ENCODE results near the gene CCNJL.

Gene CCNJL

DNA sequence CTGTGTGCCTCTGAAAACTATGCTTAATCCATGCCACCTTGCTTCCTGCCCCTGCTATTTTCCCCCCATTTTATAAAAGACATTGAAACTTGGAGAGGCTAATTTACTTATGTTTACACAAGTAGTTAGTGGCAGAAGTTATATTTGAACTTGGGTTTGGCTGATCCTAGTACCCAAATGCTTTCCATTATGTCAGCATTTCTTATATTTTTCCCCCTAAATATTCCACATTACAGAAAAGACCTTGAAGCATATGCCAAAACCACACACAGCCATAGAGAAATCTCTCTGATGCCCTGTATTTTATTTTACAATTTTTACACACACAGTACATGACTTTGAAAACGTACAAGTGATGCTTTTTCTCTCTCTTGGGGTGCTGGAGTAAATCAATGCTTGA lies 46.9 kb upstream of the CCNJL start:
- no peaks in the 10 kb centered on the region for H3K27me3 ChIP-seq (ENCODE audit: insufficient read depth, low read length)
- H2AFZ ChIP-seq (ENCODE audit: insufficient read depth, low read length, poor library complexity): no peak overlapping the region
- WGBS (ENCODE audit: extremely low coverage, insufficient coverage, insufficient read length): no CpG with 5 or more reads among the region's 1 CpG
- no peak overlapping the region for H3K14ac ChIP-seq (ENCODE audit: low read length)
- no peak overlapping the region for H3K9ac ChIP-seq (ENCODE audit: low read length)
- peaks cover 3 to 8% of the 10 kb centered on the region in 2 experiments for H3K4me1 ChIP-seq (ENCODE audit: control insufficient read depth in 1 of 2, insufficient read depth in 2 of 2, low read length in 2 of 2)
- no peaks in the 10 kb centered on the region for H3K79me2 ChIP-seq (ENCODE audit: control insufficient read depth, insufficient read depth, low read length, poor library complexity)
- no peak overlapping the region for H2BK5ac ChIP-seq (ENCODE audit: low read depth, low read length, poor library complexity)
- no peak overlapping the region for H2AK5ac ChIP-seq (ENCODE audit: low read length)
- DNase-seq: no peak
- no peak overlapping the region for H3K18ac ChIP-seq (ENCODE audit: low read length)
- H2BK12ac ChIP-seq (ENCODE audit: low read length): no peak overlapping the region
- no peaks in the 10 kb centered on the region for H3K36me3 ChIP-seq (ENCODE audit: control insufficient read depth in 1 of 2, insufficient read depth in 2 of 2, low read length in 2 of 2)
- H3K27ac ChIP-seq (ENCODE audit: low read depth, low read length): peak overlapping the region; percentile 8
- no peaks in the 10 kb centered on the region for H3K9me3 ChIP-seq (ENCODE audit: insufficient read depth, low read depth, low read length)
- no peak overlapping the region for H3K23ac ChIP-seq (ENCODE audit: low read length)
- H4K91ac ChIP-seq (ENCODE audit: low read depth, low read length): peak overlapping the region; percentile 2
- peak overlapping the region; percentile 67 for H4K8ac ChIP-seq (ENCODE audit: low read depth, low read length)
- H3K79me1 ChIP-seq (ENCODE audit: low read length): no peaks in the 10 kb centered on the region
- H2BK120ac ChIP-seq (ENCODE audit: insufficient read depth, low read length, poor library complexity): no peak overlapping the region
- no peak overlapping the region for H3K4ac ChIP-seq (ENCODE audit: low read depth, low read length)
- H3K4me2 ChIP-seq (ENCODE audit: low read length): no peak overlapping the region
- H4K12ac ChIP-seq (ENCODE audit: low read depth, low read length): no peak overlapping the region
- no peak overlapping the region for H3K4me3 ChIP-seq (ENCODE audit: low read depth, low read length)

DNA sequence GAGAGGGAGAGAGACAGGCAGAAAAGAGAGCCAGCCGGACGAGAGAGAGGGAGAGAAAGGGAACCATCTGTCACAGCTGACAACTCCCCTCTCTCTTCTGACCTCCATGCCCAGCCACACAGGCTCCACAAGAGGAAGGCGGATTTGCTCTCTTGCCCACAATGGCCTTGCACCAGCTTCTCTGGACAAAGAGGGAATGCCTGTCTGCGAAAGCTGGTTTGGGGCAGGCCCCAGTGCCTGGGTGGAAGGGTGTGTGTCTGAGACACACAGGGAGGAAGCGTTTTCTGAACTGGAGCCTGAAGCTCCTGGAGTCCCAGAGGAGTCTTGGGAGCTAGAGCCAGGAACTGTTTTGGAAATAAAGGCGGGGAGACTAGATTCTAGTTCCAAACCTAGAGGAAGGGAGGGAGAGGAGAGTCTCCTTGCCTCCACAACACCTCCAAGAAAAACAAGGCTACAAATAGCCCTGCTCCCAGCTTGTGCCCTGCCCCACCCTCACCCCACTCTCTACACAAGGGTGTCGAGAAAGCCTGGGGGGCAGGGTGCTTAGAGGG lies 45.6 kb upstream of the CCNJL start:
- H2BK120ac ChIP-seq (ENCODE audit: insufficient read depth, low read length, poor library complexity): no peak overlapping the region
- H4K12ac ChIP-seq (ENCODE audit: low read depth, low read length): no peak overlapping the region
- no peaks in the 10 kb centered on the region for H3K27me3 ChIP-seq (ENCODE audit: insufficient read depth, low read length)
- no peak overlapping the region for H3K23ac ChIP-seq (ENCODE audit: low read length)
- no peak overlapping the region for H3K9ac ChIP-seq (ENCODE audit: low read length)
- no peaks in the 10 kb centered on the region for H3K79me2 ChIP-seq (ENCODE audit: control insufficient read depth, insufficient read depth, low read length, poor library complexity)
- no peak overlapping the region for H3K18ac ChIP-seq (ENCODE audit: low read length)
- WGBS (ENCODE audit: extremely low coverage, insufficient coverage, insufficient read length): no CpG with 5 or more reads among the region's 7 CpGs
- no peak overlapping the region for H3K14ac ChIP-seq (ENCODE audit: low read length)
- no peak overlapping the region for H4K91ac ChIP-seq (ENCODE audit: low read depth, low read length)
- H3K4me1 ChIP-seq (ENCODE audit: control insufficient read depth in 1 of 2, insufficient read depth in 2 of 2, low read length in 2 of 2): peaks cover 3 to 8% of the 10 kb centered on the region in 2 experiments
- H3K36me3 ChIP-seq (ENCODE audit: control insufficient read depth in 1 of 2, insufficient read depth in 2 of 2, low read length in 2 of 2): no peaks in the 10 kb centered on the region
- H2BK12ac ChIP-seq (ENCODE audit: low read length): no peak overlapping the region
- no peak overlapping the region for H2AFZ ChIP-seq (ENCODE audit: insufficient read depth, low read length, poor library complexity)
- H2BK5ac ChIP-seq (ENCODE audit: low read depth, low read length, poor library complexity): no peak overlapping the region
- no peak overlapping the region for H3K4ac ChIP-seq (ENCODE audit: low read depth, low read length)
- no peak overlapping the region for H4K8ac ChIP-seq (ENCODE audit: low read depth, low read length)
- no peaks in the 10 kb centered on the region for H3K79me1 ChIP-seq (ENCODE audit: low read length)
- H3K27ac ChIP-seq (ENCODE audit: low read depth, low read length): no peak overlapping the region
- no peak for DNase-seq
- H3K4me2 ChIP-seq (ENCODE audit: low read length): no peak overlapping the region
- no peaks in the 10 kb centered on the region for H3K9me3 ChIP-seq (ENCODE audit: insufficient read depth, low read depth, low read length)
- no peak overlapping the region for H2AK5ac ChIP-seq (ENCODE audit: low read length)
- H3K4me3 ChIP-seq (ENCODE audit: low read depth, low read length): no peak overlapping the region

GRCh38 chr5:160357394-160357793 lies 45.0 kb upstream of the CCNJL start:
- no peaks in the 10 kb centered on the region for H3K79me2 ChIP-seq (ENCODE audit: control insufficient read depth, insufficient read depth, low read length, poor library complexity)
- no peaks in the 10 kb centered on the region for H3K27me3 ChIP-seq (ENCODE audit: insufficient read depth, low read length)
- H4K91ac ChIP-seq (ENCODE audit: low read depth, low read length): no peak overlapping the region
- no peaks in the 10 kb centered on the region for H3K9me3 ChIP-seq (ENCODE audit: insufficient read depth, low read depth, low read length)
- H4K8ac ChIP-seq (ENCODE audit: low read depth, low read length): no peak overlapping the region
- no peak overlapping the region for H4K12ac ChIP-seq (ENCODE audit: low read depth, low read length)
- no peak for DNase-seq
- no peak overlapping the region for H3K18ac ChIP-seq (ENCODE audit: low read length)
- no peak overlapping the region for H3K4ac ChIP-seq (ENCODE audit: low read depth, low read length)
- H3K79me1 ChIP-seq (ENCODE audit: low read length): no peaks in the 10 kb centered on the region
- no peak overlapping the region for H3K4me2 ChIP-seq (ENCODE audit: low read length)
- WGBS (ENCODE audit: extremely low coverage, insufficient coverage, insufficient read length): no CpG with 5 or more reads among the region's 7 CpGs
- H3K4me1 ChIP-seq (ENCODE audit: control insufficient read depth in 1 of 2, insufficient read depth in 2 of 2, low read length in 2 of 2): peaks cover 3 to 8% of the 10 kb centered on the region in 2 experiments
- no peak overlapping the region for H2BK12ac ChIP-seq (ENCODE audit: low read length)
- no peak overlapping the region for H2AK5ac ChIP-seq (ENCODE audit: low read length)
- H3K4me3 ChIP-seq (ENCODE audit: low read depth, low read length): no peak overlapping the region
- H3K23ac ChIP-seq (ENCODE audit: low read length): no peak overlapping the region
- no peak overlapping the region for H2BK120ac ChIP-seq (ENCODE audit: insufficient read depth, low read length, poor library complexity)
- no peaks in the 10 kb centered on the region for H3K36me3 ChIP-seq (ENCODE audit: control insufficient read depth in 1 of 2, insufficient read depth in 2 of 2, low read length in 2 of 2)
- H3K14ac ChIP-seq (ENCODE audit: low read length): no peak overlapping the region
- H2BK5ac ChIP-seq (ENCODE audit: low read depth, low read length, poor library complexity): no peak overlapping the region
- H3K9ac ChIP-seq (ENCODE audit: low read length): no peak overlapping the region
- no peak overlapping the region for H2AFZ ChIP-seq (ENCODE audit: insufficient read depth, low read length, poor library complexity)
- no peak overlapping the region for H3K27ac ChIP-seq (ENCODE audit: low read depth, low read length)

- Histone ChIP-seq H3K18ac (ENCODE audit: low read length) (no peak overlapping the region), H4K12ac (ENCODE audit: low read depth, low read length) (no peak overlapping the region), H4K91ac (ENCODE audit: low read depth, low read length) (no peak overlapping the region), H3K36me3 (ENCODE audit: control insufficient read depth in 1 of 2, insufficient read depth in 2 of 2, low read length in 2 of 2) (no peaks in the 10 kb centered on the region), H3K23ac (ENCODE audit: low read length) (no peak overlapping the region), H3K79me1 (ENCODE audit: low read length) (no peaks in the 10 kb centered on the region), H3K9me3 (ENCODE audit: insufficient read depth, low read depth, low read length) (no peaks in the 10 kb centered on the region), H3K27me3 (ENCODE audit: insufficient read depth, low read length) (no peaks in the 10 kb centered on the region), H2BK5ac (ENCODE audit: low read depth, low read length, poor library complexity) (no peak overlapping the region), H3K14ac (ENCODE audit: low read length) (no peak overlapping the region), H3K27ac (ENCODE audit: low read depth, low read length) (no peak overlapping the region), H3K4me2 (ENCODE audit: low read length) (no peak overlapping the region), H3K4ac (ENCODE audit: low read depth, low read length) (no peak overlapping the region), H2BK120ac (ENCODE audit: insufficient read depth, low read length, poor library complexity) (no peak overlapping the region), H2BK12ac (ENCODE audit: low read length) (no peak overlapping the region), H3K4me3 (ENCODE audit: low read depth, low read length) (no peak overlapping the region), H2AFZ (ENCODE audit: insufficient read depth, low read length, poor library complexity) (no peak overlapping the region), H3K4me1 (ENCODE audit: control insufficient read depth in 1 of 2, insufficient read depth in 2 of 2, low read length in 2 of 2) (peaks cover 3 to 8% of the 10 kb centered on the region in 2 experiments), H3K79me2 (ENCODE audit: control insufficient read depth, insufficient read depth, low read length, poor library complexity) (no peaks in the 10 kb centered on the region), H2AK5ac (ENCODE audit: low read length) (no peak overlapping the region), H4K8ac (ENCODE audit: low read depth, low read length) (no peak overlapping the region), H3K9ac (ENCODE audit: low read length) (no peak overlapping the region)
- DNase-seq: no peak
- WGBS (ENCODE audit: extremely low coverage, insufficient coverage, insufficient read length): no CpG with 5 or more reads among the region's 7 CpGs
These were observed 44.4 kb upstream of the CCNJL start for GRCh38 chr5:160356550-160357347.
